HG03571 (cell line): ENCODE data around the gene CARNS1.

Source experiments
- ATAC-seq: cut with Tn5 transposase; IDR thresholded peaks from one replicate; pipeline ENCODE4 v1.9.1; 2021; ENCODE audit not compliant: unreplicated experiment

The CARNS1 gene

DNA sequence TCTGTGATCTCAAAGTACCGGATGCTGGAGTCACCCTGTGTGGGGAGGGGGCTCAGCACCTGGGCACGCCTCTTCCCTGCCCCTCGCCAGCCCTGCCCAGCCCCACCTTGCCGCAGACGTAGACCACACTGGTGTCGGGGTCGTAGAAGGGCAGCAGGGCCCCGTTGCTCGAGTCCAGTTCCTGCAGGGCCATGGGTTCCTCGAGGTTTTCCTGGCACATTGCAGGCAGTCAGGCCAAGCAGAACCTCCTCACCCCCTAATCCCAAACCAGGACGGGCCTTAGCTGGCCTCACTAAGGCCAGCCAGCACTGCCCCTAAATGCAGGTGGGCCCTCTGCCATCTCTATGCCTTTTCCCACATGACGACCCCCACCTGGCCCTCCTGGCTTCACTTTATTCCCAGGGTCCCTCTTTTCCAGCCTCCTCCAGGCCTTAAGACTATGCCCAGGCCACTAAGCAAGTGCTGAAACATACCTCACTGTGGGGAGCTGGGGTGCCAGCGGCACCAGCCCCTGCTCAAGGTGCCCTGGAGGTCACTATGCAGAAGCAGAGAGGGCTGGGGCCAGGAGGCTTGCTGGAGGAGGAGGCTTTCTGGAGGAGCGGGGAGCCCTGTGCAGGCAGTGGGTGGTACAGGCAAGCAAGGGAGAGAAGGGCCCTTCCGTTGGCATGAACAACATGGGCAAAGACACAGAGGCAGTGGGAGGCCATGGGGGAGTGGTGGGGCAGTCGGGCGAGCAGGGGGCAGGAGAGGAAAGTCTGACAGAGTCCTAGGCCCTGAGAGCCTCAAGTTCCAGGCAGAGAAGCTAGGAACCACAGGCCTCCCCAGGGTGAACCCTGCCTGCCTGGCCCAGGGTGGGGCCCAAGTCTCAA lies 25.0 kb downstream of the CARNS1 start:
- no peak for ATAC-seq

DNA sequence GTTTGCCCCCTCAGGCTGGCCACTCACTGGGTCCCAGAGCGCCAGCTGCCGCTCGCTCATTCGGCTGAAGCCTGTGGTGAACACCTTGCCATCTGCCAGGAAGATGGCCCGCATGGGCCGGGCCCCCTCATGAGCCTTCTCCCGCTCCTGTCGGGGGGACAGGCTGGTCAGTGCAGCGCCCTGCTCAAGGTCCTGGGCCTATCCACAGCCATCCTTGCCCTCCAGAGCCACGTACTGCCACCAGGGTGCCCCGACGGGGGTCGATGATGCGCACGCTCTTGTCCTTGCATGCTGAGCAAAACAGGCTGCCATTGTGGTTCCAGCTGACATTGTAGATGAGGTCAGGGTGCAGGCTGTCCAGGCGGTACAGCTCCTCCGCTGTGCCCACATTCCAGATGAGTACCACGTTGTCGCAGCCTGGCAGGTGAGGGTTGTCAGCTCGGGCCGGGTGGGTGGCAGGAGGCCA lies 25.7 kb downstream of the CARNS1 start:
- ATAC-seq = no peak

- ATAC-seq = no peak
Observed at GRCh38 chr11:67441731-67442351, 26.4 kb downstream of the CARNS1 start.

DNA sequence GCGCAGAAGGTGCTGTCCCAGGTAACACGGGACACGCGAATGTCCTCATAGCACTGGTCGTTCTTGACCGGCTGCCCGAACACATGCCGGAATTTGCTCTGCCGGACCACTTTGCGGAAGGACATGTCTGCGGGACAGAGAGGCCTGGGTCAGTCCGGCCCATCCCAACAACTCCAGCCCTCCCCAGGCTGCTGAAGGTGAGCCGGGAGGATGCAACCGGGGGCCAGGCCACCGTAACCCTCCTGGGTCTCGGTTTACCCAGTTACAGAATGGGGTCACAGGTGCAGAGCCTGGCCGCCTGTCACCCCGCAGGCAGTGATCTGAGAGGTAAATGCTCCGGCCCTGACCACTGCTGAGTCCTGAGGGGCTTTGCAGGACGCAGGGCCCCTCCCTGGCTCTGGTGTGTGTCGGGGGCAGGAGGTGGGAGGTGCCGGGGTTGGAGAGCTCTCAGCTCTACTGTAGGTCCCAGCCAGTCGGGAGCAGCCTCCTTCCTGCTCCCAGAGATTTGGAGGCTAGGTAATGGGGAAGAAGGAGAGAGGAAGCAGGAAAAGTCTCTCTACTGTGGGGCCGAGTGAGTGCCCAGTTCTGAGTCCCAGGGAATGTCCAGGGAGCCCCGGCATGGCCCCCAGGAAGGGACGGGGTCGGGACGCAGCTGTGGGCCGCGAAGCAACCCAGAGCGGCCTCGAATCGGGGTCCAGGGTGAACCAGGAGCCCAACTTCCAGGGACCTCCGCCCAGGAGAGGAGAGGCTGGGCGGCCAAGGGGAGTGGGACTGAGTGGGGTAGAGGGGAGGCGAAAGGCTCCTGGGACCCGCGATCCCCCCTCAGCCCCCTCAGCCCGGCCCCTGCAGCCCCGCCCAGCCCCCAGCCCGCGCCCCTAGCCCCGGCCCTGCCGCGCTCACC lies 27.3 kb downstream of the CARNS1 start:
- ATAC-seq = no peak

- ATAC-seq = no peak
Observed at GRCh38 chr11:67445515-67445914, 30.0 kb downstream of the CARNS1 start.

DNA sequence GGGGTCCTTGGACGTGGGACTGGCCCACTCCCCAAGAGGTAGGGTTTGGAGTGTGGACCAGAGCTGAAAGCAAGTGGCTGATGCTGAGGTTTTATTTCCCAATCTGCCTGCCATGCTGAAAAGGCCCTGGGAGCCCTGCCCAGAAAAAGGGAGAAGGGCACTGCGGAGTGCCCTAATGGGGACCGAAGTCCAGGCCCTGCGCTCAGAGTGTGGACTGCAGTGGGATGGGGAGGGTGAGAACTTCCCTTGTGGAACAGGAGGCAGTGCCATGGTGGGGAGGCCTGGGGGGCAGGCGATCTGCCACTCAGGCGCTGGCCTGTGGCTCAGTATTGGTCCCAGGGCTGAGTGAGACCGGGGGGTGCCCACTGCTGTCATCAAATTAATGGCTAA lies 32.7 kb downstream of the CARNS1 start:
- ATAC-seq = no peak

- no peak for ATAC-seq
Observed at GRCh38 chr11:67449116-67449844, 33.8 kb downstream of the CARNS1 start.

GRCh38 chr11:67450796-67451657 lies 35.5 kb downstream of the CARNS1 start:
- ATAC-seq = no peak

- ATAC-seq = no peak
Observed at GRCh38 chr11:67451658-67451976, 36.1 kb downstream of the CARNS1 start.

GRCh38 chr11:67452141-67452952 lies 36.9 kb downstream of the CARNS1 start, which contains the start of gene GPR152:
GPR152 (minus strand) TSS chr11:67452729; CDS start chr11:67452724, 5 bp downstream.
- ATAC-seq = no peak

DNA sequence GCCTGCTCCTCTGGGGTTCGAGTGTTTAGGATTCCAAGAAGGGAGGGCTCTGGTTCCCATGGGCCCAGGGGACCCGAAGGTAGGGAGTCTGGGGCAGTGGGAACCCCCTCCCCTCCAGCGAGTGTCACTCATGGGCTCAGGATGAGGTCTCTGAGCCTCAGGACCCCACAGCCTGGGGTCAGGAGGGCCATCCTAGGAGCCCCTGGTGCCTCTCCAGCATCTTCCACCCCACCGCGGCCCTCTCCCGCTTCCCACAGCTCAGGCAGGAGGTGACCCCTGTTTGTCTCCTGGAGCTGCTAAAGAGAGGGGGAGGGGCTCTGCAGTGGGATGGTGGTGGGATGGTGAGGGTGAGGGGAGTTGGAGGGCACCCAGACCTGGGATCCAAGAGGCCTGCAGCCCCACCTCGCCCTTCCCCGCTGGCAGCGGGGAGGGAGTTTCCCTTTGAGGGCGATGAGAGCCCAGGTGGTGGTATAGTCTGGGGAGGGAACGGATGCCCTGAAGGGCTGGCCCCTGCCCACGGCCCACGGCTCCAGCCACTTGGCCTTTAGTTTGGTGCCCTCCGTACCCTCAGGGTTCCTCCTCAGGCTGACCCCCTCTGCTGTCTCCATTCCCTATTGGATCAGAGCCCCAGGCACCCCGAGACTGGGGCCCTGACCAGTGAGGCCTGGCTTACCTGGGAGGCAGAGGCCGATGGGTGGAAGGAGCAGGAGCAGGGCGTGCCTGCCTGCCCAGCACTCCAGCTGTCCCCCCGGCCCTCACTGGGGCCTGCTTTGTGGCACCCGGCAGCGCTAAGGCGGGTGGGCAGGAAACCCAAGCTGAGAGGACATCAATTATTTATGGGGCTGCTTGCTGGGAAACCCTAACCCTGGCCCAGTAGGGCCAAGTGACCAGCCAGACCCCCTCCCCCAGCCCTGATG lies 38.6 kb downstream of the CARNS1 start:
- ATAC-seq = no peak

DNA sequence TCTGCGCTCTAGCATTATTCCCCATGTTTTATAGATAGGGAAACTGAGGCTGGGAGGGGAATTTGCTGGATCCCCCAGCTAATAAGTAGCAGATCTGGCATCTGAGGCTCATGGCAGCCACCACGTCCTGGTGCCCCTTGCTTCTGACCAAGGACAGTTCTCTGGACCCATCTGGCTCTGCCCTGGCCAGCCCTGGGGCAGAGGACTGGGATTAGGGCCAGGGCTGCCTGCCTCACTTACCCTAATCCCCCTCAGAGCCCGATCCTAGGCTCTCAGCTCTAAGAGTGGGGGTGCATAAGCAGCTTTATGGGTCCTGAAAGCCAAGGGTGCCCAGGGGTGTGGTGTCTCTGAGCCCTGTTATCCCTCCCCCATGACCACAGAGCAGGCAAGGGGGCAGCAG lies 39.6 kb downstream of the CARNS1 start, which contains the start of gene CABP4:
TSS of gene CABP4 (plus strand) at position 301 of the 400 bp plus-strand sequence. CDS start at position 371, 70 bp downstream.
- ATAC-seq = no peak

DNA sequence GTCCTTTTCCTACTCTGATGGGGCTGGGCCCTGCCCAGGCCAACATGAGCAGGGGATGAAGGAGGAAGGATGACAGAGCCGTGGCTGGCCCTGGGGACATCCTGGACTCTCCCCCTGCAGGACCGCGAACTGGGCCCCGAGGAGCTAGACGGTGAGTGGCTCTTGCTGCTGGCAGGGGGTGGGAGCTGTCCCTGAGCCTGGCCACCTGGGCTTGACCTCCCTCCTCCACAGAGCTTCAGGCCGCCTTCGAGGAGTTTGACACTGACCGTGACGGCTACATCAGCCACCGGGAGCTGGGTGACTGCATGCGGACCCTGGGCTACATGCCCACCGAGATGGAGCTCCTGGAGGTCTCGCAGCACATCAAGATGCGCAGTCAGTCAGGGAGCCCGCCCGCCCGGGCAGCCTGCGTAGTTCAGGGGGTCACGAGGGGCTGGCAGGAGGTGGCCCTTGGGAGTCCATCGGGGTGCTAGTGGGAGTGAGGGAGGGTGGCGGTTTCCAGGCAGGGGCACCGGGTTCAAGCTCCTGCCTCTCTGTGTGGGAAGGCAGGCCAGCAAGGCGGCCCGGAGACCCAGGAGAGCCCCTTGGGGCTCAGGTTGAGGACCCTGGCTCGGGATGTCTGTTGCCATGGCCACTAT lies 40.7 kb downstream of the CARNS1 start:
- ATAC-seq = no peak

- no peak for ATAC-seq
Observed at GRCh38 chr11:67457453-67457852, 42.0 kb downstream of the CARNS1 start.

DNA sequence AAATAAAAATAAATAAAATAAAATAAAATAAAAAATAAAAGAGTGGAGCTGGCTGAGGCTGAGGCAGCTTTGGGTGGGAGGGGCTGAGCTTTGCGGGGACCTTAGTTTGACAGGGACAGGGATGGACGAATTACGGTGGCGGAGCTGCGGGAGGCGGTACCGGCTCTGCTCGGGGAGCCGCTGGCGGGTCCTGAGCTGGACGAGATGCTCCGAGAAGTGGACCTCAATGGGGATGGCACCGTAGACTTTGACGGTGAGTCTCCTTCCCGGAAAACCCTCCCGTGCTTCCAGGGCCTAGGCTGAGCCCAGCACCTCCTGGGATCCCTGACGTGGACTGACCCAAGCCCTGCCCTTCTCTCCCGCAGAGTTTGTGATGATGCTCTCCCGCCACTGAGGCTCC lies 42.8 kb downstream of the CARNS1 start:
- no peak for ATAC-seq

DNA sequence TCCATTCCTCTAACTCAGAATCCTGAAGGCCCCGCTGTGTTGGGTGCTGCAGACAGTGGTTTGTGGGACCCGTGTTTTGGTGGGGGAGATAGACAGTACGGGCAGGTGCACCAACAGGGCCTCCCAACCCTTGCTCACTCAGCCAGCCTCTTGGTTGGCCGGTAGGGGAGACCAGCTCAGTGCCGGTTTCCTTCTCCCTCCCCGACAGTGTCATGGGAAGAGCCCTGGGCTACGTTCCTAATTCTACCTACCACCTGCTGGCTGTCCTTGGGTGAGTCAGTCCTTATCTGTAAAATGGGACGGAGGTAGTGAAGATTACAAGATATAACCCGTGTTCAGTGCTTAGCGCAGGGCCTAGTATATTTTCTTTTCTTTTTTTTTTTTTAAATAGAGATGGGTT lies 47.7 kb downstream of the CARNS1 start:
- no peak for ATAC-seq

- ATAC-seq = no peak
Observed at GRCh38 chr11:67463680-67464410, 48.4 kb downstream of the CARNS1 start.
